ENCODE measurements around the gene OR2AE1. TPM values are rescaled to one million over a fixed set of nuclear protein-coding genes. Genes with fewer than 3 reads are reported as not detected.
A peak's percentile ranks its signal among the peaks of the same experiment; 100 is the strongest.

OR2AE1 gene
- total and polyA plus RNA-seq, 9 of the 15 experiments (the other 6 are each of a cell fraction or from before 2014, with no cell fraction given) = 0.27 TPM; not detected in 8

DNA sequence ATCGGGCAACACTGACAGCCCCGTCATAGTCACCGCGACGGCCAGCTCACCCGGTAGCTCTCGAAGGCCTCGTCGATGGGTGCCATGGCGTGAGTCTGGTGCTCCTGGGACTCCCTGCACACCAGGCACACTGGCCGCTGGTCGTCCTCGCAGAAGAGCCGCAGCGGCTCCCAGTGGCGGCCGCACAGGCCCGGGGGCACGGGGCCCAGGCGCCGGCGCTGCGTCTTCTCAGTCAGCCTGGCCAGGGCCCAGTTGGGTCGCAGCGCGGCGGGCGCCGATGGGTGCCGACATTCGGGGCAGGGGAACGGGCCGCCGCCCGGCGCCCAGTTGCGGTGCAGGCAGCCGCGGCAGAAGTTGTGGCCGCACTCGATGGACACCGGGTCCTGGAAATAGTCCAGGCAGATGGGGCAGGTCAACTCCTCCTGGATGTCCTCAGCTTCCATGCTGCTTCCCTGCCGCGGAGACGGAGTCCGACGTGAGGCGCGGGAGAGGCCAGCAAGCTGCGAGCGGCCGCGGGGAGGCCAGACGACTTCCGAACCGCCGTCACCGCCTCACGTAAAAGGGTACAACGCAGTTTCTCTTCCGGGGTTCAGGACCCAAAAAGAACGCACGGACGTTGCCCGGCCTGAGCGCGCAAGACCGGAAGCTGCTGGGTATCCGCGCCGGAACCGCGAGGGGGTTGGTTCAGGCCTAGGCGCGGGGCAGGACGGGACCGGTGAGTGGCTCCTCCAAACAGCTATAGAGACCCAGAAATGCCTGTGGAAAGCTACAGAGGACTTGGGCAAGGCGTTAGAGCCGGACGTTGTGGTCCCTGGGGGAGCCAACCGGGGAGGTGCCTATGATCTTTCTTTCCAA, 42.4 kb upstream of the OR2AE1 start, which contains the start of gene TRIM4 (continued):
- TF ChIP-seq, protein P1, sequence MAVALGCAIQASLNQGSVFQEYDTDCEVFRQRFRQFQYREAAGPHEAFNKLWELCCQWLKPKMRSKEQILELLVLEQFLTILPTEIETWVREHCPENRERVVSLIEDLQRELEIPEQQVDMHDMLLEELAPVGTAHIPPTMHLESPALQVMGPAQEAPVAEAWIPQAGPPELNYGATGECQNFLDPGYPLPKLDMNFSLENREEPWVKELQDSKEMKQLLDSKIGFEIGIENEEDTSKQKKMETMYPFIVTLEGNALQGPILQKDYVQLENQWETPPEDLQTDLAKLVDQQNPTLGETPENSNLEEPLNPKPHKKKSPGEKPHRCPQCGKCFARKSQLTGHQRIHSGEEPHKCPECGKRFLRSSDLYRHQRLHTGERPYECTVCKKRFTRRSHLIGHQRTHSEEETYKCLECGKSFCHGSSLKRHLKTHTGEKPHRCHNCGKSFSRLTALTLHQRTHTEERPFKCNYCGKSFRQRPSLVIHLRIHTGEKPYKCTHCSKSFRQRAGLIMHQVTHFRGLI (CRISPR knock-in tag; IDR thresholded peaks at IDR 0.05) = no peak
- no peak for TF ChIP-seq ZNF77 (CRISPR knock-in tag; IDR thresholded peaks at IDR 0.05)
- TF ChIP-seq MBD2 (IDR thresholded peaks at IDR 0.05; ENCODE audit: borderline replicate concordance, low read depth) = no peak; the same call in 1 of the 2 replicates
- TF ChIP-seq HEY1 (CRISPR knock-in tag; IDR thresholded peaks at IDR 0.05; ENCODE audit: borderline replicate concordance) = no peak
- TF ChIP-seq LCOR (CRISPR knock-in tag; IDR thresholded peaks at IDR 0.05) = peak; percentile 79
- TF ChIP-seq EP300 (IDR thresholded peaks at IDR 0.05; ENCODE audit: low read length) = no peak; the same call in none of the 2 replicates
- TF ChIP-seq, protein P2, sequence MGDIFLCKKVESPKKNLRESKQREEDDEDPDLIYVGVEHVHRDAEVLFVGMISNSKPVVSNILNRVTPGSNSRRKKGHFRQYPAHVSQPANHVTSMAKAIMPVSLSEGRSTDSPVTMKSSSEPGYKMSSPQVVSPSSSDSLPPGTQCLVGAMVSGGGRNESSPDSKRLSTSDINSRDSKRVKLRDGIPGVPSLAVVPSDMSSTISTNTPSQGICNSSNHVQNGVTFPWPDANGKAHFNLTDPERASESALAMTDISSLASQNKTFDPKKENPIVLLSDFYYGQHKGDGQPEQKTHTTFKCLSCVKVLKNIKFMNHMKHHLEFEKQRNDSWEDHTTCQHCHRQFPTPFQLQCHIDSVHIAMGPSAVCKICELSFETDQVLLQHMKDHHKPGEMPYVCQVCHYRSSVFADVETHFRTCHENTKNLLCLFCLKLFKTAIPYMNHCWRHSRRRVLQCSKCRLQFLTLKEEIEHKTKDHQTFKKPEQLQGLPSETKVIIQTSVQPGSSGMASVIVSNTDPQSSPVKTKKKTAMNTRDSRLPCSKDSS (IDR thresholded peaks at IDR 0.05; ENCODE audit: low read depth, partially characterized antibody) = no peak
- peak; percentile 37; the same call in 1 of the 2 replicates for TF ChIP-seq GATAD2A (IDR thresholded peaks at IDR 0.05)
- no peak for TF ChIP-seq OTX1 (CRISPR knock-in tag; IDR thresholded peaks at IDR 0.05)
- TF ChIP-seq GABPA (tag; conservative IDR thresholded peaks at IDR 0.05; ENCODE audit: low read depth) = peak; percentile 97
- TF ChIP-seq HNRNPLL (IDR thresholded peaks at IDR 0.05; ENCODE audit: low read depth, low read length, poor library complexity, severe bottlenecking) = peak; percentile 77
- no peak; the same call in 1 of the 2 replicates for TF ChIP-seq MYBL2 (IDR thresholded peaks at IDR 0.05; ENCODE audit: low read depth)
- no peak for TF ChIP-seq MYBL2 (CRISPR knock-in tag; IDR thresholded peaks at IDR 0.05; ENCODE audit: borderline replicate concordance)
- peak; percentile 99 for TF ChIP-seq RBFOX2 (IDR thresholded peaks at IDR 0.05; ENCODE audit: low read depth, low read length)
- TF ChIP-seq NEUROD1 (IDR thresholded peaks at IDR 0.05; ENCODE audit: borderline replicate concordance, low read depth, low read length, partially characterized antibody) = no peak
- TF ChIP-seq ZEB2 (IDR thresholded peaks at IDR 0.05) = no peak
- no peak for TF ChIP-seq RBM25 (IDR thresholded peaks at IDR 0.05; ENCODE audit: low read depth, low read length, severe bottlenecking)
- TF ChIP-seq FOXJ3 (CRISPR knock-in tag; IDR thresholded peaks at IDR 0.05) = no peak
- peak; percentile 63 for TF ChIP-seq NCOA6 (IDR thresholded peaks at IDR 0.05)
- peak; percentile 79 for TF ChIP-seq PML (IDR thresholded peaks at IDR 0.05; ENCODE audit: low read length)
- 0 out of 2 replicates have a peak, but pooled peaks have one; percentile 67 for TF ChIP-seq DMBX1 (CRISPR knock-in tag; IDR thresholded peaks at IDR 0.05; ENCODE audit: borderline replicate concordance)
- TF ChIP-seq, protein P3, sequence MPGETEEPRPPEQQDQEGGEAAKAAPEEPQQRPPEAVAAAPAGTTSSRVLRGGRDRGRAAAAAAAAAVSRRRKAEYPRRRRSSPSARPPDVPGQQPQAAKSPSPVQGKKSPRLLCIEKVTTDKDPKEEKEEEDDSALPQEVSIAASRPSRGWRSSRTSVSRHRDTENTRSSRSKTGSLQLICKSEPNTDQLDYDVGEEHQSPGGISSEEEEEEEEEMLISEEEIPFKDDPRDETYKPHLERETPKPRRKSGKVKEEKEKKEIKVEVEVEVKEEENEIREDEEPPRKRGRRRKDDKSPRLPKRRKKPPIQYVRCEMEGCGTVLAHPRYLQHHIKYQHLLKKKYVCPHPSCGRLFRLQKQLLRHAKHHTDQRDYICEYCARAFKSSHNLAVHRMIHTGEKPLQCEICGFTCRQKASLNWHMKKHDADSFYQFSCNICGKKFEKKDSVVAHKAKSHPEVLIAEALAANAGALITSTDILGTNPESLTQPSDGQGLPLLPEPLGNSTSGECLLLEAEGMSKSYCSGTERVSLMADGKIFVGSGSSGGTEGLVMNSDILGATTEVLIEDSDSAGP (CRISPR knock-in tag; IDR thresholded peaks at IDR 0.05) = 0 out of 2 replicates have a peak, but pooled peaks have one; percentile 23
- no peak for TF ChIP-seq HNRNPK (IDR thresholded peaks at IDR 0.05; ENCODE audit: low read depth, low read length, poor library complexity, severe bottlenecking)
- peak; percentile 39 for TF ChIP-seq HNRNPL (IDR thresholded peaks at IDR 0.05; ENCODE audit: low read depth, low read length)
- TF ChIP-seq PTBP1 (IDR thresholded peaks at IDR 0.05; ENCODE audit: low read depth, low read length) = no peak

All from K562 (cell line).